ENCODE measurements around the gene ABR.

DNA sequence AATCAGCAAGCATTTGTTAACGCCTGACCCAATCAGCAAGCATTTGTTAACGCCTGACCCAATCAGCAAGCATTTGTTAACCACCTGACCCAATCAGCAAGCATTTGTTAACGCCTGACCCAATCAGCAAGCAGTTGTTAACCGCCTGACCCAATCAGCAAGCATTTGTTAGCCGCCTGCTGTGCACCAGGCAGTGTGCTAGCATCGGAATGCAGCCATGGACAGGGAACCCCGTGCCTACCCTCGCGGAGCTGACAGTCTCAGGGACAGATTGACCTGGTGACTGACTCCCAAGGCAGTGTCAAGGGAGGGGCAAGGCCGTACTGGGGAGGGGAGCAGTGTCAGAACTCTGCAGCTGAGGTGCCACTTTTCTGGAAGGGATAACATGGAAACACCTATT is 66.9 kb downstream of the ABR start:
- no peak for TF ChIP-seq CTCF (IDR thresholded peaks at IDR 0.05)
- no peak for TF ChIP-seq POLR2A (IDR thresholded peaks at IDR 0.05)

All from adrenal gland (tissue), 5 donors.